GM06990 (cell line): ENCODE results near the gene DNAJC5.

ENCODE experiments used
- DNase-seq: peaks from one replicate; pipeline ENCODE4 v3.0.0-alpha.2; 2011; ENCODE audit not compliant: insufficient read length; ENCODE audit errors: extremely low read depth
- H3K27me3 ChIP-seq: replicated peaks from 2 replicates; pipeline ENCODE4 v1.6.0; 2011; ENCODE audit warnings: low read length; ENCODE audit not compliant: control insufficient read depth, insufficient read depth
- H3K36me3 ChIP-seq: 2 replicates; pipeline ENCODE4 v1.5.1; 2011; ENCODE audit warnings: low read length; ENCODE audit not compliant: control insufficient read depth, insufficient read depth
- H3K4me3 ChIP-seq: replicated peaks from 2 replicates; pipeline ENCODE4 v1.5.1; 2011; ENCODE audit warnings: low read depth, mild to moderate bottlenecking, control low read depth, low read length
- TF ChIP-seq, protein P1 (sequence below): IDR thresholded peaks from 2 replicates; pipeline ENCODE4 v1.5.1; 2011; ENCODE audit warnings: low read length, control low read depth, mild to moderate bottlenecking, inconsistent platforms; ENCODE audit not compliant: insufficient read depth, poor library complexity, severe bottlenecking

DNAJC5 gene

DNA sequence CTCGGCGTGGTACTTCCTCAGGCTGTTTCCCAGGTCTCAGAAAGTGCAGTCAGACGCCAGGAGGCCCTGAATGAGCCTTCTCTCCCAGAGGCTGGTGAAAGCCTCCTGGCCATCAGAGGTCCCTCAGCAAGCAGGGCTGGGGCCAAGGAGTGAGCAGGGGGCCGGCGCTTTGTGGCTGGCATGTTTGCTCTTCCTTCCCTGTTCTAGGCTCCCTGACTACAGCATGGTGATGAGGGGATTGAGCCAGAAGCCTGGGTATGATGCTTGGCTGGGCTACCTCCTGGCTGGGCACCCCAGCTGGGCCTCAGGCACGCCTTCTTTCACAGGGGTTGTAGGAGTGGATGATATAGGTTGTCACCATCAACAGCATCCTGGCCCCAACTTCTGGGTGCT lies 11.7 kb upstream of the DNAJC5 start:
- TF ChIP-seq, protein P1, sequence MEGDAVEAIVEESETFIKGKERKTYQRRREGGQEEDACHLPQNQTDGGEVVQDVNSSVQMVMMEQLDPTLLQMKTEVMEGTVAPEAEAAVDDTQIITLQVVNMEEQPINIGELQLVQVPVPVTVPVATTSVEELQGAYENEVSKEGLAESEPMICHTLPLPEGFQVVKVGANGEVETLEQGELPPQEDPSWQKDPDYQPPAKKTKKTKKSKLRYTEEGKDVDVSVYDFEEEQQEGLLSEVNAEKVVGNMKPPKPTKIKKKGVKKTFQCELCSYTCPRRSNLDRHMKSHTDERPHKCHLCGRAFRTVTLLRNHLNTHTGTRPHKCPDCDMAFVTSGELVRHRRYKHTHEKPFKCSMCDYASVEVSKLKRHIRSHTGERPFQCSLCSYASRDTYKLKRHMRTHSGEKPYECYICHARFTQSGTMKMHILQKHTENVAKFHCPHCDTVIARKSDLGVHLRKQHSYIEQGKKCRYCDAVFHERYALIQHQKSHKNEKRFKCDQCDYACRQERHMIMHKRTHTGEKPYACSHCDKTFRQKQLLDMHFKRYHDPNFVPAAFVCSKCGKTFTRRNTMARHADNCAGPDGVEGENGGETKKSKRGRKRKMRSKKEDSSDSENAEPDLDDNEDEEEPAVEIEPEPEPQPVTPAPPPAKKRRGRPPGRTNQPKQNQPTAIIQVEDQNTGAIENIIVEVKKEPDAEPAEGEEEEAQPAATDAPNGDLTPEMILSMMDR: no peak
- Histone ChIP-seq H3K4me3 (no peak overlapping the region), H3K27me3 (no peaks in the 10 kb centered on the region), H3K36me3 (peaks cover 40% of the 10 kb centered on the region)
- no peak for DNase-seq

DNA sequence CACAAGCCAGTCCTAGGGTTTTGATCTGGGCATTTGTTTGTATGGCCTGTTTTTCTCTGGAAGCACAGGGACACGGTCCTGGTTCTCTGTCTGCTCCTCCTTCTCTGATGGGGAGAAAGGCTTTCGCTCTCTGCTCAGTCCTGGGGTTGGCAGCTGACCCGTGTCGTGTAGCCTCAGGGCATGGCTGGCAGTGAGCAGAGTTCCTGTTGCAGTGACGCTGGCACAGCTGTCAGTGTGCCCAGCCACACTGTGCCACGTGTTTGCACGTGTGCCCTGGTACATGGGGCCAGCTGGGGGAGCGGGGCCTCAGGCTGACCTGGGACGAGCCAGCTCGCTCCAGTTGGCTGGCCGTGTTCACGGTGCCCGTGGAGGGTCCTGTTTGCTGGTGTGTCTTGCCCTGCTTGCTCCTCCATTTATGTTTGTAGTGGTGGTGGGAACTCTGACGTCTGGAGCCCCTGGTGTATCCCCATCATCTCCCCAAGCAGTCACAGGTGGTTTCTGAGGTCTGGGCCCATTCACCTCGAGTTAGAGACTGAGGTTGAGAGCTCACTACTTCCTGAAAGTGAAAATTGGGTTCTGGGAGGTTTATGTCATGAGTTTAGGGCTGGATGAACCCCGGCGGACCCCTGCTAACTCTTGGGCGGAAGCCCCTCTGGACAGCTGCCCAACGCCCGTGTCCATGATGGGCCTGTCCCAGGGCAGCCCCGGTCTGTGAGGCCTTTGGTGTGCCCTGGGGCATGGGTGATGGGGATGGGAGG lies 10.2 kb upstream of the DNAJC5 start:
- Histone ChIP-seq H3K27me3 (no peaks in the 10 kb centered on the region), H3K36me3 (peaks cover 34% of the 10 kb centered on the region), H3K4me3 (no peak overlapping the region)
- no peak for DNase-seq
- TF ChIP-seq, protein P1: no peak

DNA sequence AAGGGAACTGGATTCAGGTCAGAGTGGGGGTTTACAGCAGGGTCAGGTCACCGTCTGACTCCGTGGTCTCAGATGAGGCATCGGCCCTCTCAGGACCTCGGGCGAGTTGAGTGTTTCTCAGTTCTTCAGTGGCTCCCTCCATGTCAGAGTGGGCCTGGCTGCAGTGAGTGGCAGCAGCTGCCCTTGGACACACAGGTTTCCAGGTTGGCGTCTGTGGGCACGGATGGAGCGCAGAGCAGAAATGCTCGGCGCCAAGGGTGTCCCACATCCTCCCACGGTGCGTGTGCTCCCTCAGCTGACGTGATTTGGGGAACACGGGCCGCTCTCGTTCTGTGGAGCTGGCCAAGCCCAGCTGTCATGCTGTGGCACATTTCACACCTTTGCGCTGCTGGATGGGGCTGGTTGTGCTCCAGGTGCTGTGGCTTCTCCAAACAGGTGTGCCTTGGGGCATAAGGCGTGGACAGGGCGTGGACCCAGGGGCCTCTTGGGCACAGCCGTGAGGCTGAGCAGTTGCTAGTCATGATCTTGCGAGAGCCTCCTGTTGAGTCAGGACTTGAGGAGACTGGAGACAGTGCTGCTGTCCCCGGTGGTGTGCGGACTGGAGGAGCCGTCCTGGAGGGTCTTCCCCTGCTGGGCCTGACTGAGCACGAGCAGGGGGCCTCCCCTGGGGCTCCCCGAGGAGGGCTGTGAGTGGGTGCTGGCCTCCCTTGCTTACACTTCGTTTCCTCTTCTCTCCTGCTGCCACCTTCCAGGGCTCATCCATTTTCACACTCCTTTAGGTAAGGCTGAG lies 9.5 kb upstream of the DNAJC5 start:
- Histone ChIP-seq H3K4me3 (no peak overlapping the region), H3K36me3 (peaks cover 38% of the 10 kb centered on the region), H3K27me3 (no peaks in the 10 kb centered on the region)
- no peak for DNase-seq
- TF ChIP-seq, protein P1: no peak

DNA sequence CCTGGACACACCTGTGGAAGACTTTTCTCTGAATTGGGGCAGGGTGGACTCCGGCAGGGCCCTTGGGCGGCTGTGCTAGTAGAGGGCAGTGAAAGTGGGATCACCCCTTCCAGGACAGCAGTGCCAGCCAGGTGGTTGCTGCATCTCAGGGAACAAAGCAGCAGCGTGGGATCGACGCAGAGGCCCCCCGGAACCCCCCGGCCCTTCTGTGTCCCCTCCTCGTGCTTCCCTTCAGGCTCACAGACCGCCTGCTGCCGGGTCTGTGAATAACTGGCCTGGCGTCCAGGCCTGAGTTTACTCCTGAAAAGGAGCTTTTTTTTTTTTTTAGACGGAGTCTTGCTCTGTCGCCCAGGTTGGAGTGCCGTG lies 8.9 kb upstream of the DNAJC5 start:
- DNase-seq: no peak
- TF ChIP-seq, protein P1: no peak
- H3K36me3 ChIP-seq: peaks cover 39% of the 10 kb centered on the region
- no peak overlapping the region for H3K4me3 ChIP-seq
- no peaks in the 10 kb centered on the region for H3K27me3 ChIP-seq

DNA sequence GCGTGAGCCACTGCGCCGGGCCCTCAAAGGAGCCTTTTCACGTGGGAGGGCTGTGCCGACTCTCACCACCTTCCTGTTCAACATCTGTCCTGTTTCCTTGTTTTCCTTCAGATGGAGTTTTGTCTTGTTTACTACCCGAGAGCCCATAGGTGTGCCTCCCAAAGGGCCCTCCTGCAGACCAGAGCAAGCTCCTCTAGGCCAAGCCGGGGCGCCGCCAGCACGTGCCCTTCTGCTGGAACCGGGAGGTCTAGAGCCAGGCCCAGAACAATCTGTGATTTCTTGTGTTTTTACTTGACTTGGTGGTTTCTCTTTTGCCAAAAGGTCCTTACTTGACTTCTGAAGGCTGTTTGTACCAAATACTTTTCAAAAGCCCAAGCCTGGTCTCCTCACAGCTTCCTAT lies 8.0 kb upstream of the DNAJC5 start:
- H3K36me3 ChIP-seq: peaks cover 36% of the 10 kb centered on the region
- no peaks in the 10 kb centered on the region for H3K27me3 ChIP-seq
- DNase-seq: no peak
- H3K4me3 ChIP-seq: no peak overlapping the region
- TF ChIP-seq, protein P1: no peak
